Lung (tissue), 12 donors: ENCODE measurements around the gene CEP19. TPM values are rescaled to one million over a fixed set of nuclear protein-coding genes. Genes with fewer than 3 reads are reported as not detected.
A peak's percentile ranks its signal among the peaks of the same experiment; 100 is the strongest.

Source experiments
- ATAC-seq: fragments of 200-7000 bp; cut with Tn5 transposase; one replicate; pipeline ENCODE4 v1.9.1; 2020; ENCODE audit warnings: moderate number of reproducible peaks; ENCODE audit not compliant: insufficient read depth, low FRiP score
- DNase-seq, 3 donors: peaks; one replicate each; pipeline ENCODE4 v3.0.0-alpha.2; 2013 to 2017
- H3K27ac ChIP-seq, 2 donors: one replicate each; pipeline ENCODE4 v1.5.1; 2013; ENCODE audit warnings: mild to moderate bottlenecking in 2 of 2, moderate library complexity in 2 of 2, control low read depth in 1 of 2, inconsistent platforms in 1 of 2, low read depth in 1 of 2, low read length in 1 of 2
- H3K27me3 ChIP-seq, 3 donors: one replicate each; pipeline ENCODE4 v1.5.1; 2013; ENCODE audit warnings: low read length in 2 of 3; ENCODE audit not compliant: control insufficient read depth in 3 of 3, insufficient read depth in 3 of 3
- H3K36me3 ChIP-seq, 4 donors: one replicate each; pipeline ENCODE4 v1.5.1; 2013; ENCODE audit warnings: low read length in 4 of 4, mild to moderate bottlenecking in 1 of 4, moderate library complexity in 1 of 4; ENCODE audit not compliant: control insufficient read depth in 4 of 4, insufficient read depth in 4 of 4
- H3K4me1 ChIP-seq, 5 donors: one replicate each; pipeline ENCODE4 v1.5.1; 2013; ENCODE audit warnings: low read length in 5 of 5, mild to moderate bottlenecking in 2 of 5, moderate library complexity in 1 of 5; ENCODE audit not compliant: control insufficient read depth in 5 of 5, insufficient read depth in 5 of 5
- H3K4me3 ChIP-seq: one replicate; pipeline ENCODE4 v1.5.1; 2013; ENCODE audit warnings: mild to moderate bottlenecking, control low read depth, moderate library complexity
- H3K9ac ChIP-seq, 2 donors: one replicate each; pipeline ENCODE4 v1.5.1; 2013; ENCODE audit warnings: low read length in 2 of 2, control low read depth in 1 of 2; ENCODE audit not compliant: insufficient read depth in 1 of 2
- H3K9me3 ChIP-seq, 4 donors: one replicate each; pipeline ENCODE4 v1.5.1; 2013; ENCODE audit warnings: low read length in 3 of 4, mild to moderate bottlenecking in 1 of 4, moderate library complexity in 1 of 4; ENCODE audit not compliant: control insufficient read depth in 4 of 4, insufficient read depth in 3 of 4
- CTCF ChIP-seq: IDR thresholded peaks from 2 replicates; pipeline ENCODE4 v1.5.1; 2012; ENCODE audit warnings: mild to moderate bottlenecking; ENCODE audit errors: control extremely low read depth, extremely low read depth
- WGBS, 2 donors: extraction: QIAGEN DNeasy Blood & Tissue Kit; methylation state at CpG; one replicate each; pipeline ENCODE4 v1.1.7; 2013; 5-methylcytosine and 5-hydroxymethylcytosine counted together
- polyA plus RNA-seq, 2 donors: library from polyadenylated mRNA; stranded (reverse); fragments of 200-250 nt; gene quantifications; one replicate each; pipeline ENCODE4 v1.2.1, GENCODE V29; 2013
- total RNA-seq, 2 donors: library from RNA; depleted of rRNA in 1 of 2; stranded (reverse); fragments of >200 nt in 1 of 2; gene quantifications; one replicate each; pipeline ENCODE4 v1.2.1, GENCODE V29; 2014 to 2021
- donor health status: control.
- donor health status: control.
- donor health status: Bipolar disorder and iron deficiency.
- donor health status: healthy.
- donor health status: DM: yes; HTN: yes; CAD: no.

Gene CEP19
- total and polyA plus RNA-seq, 4 donors, result 0.93 to 4.3 (median 2.4) TPM

GRCh38 chr3:196712514-196713413 is 714 bp upstream of the CEP19 start:
- Histone ChIP-seq H3K9me3 (no peaks in the 10 kb centered on the region), H3K36me3 (peaks cover 0 to 3% (median 0%) of the 10 kb centered on the region in 4 donors), H3K4me1 (peaks cover 0 to 16% (median 3%) of the 10 kb centered on the region in 5 donors), H3K9ac (peak overlapping the region; percentile 77 to 94), H3K4me3 (peak overlapping the region; percentile 76), H3K27ac (peak overlapping the region; percentile 92 to 96), H3K27me3 (no peaks in the 10 kb centered on the region)
- no peak for TF ChIP-seq CTCF
- DNase-seq (peak in 2 of 3 donors; percentile 62 to 76), ATAC-seq (peak; percentile 80)
- 5 to 8% methylated on average over 45 to 64 of the region's 64 CpGs for WGBS, 2 donors

- no peak overlapping the region for H3K9ac ChIP-seq
- H3K4me1 ChIP-seq, result peaks cover 0 to 12% (median 0%) of the 10 kb centered on the region in 5 donors
- H3K36me3 ChIP-seq, result no peaks in the 10 kb centered on the region
- ATAC-seq (no peak), DNase-seq (no peak)
- 77 to 80% methylated on average over 7 of the region's 7 CpGs for WGBS, 2 donors
- no peak for TF ChIP-seq CTCF
- H3K9me3 ChIP-seq, result no peaks in the 10 kb centered on the region
- H3K4me3 ChIP-seq, result no peak overlapping the region
- H3K27ac ChIP-seq, result no peak overlapping the region
- H3K27me3 ChIP-seq, result no peaks in the 10 kb centered on the region
Measured at GRCh38 chr3:196708467-196708866, 3.6 kb downstream of the CEP19 start.

GRCh38 chr3:196707566-196707965 is 4.5 kb downstream of the CEP19 start:
- ATAC-seq (no peak), DNase-seq (no peak)
- no peak for TF ChIP-seq CTCF
- peaks cover 0 to 7% (median 0%) of the 10 kb centered on the region in 5 donors for H3K4me1 ChIP-seq
- no peak overlapping the region for H3K27ac ChIP-seq
- H3K27me3 ChIP-seq, result no peaks in the 10 kb centered on the region
- WGBS, 2 donors, result 93 to 95% methylated on average over 8 of the region's 8 CpGs
- H3K9ac ChIP-seq, result no peak overlapping the region
- no peaks in the 10 kb centered on the region for H3K9me3 ChIP-seq
- no peak overlapping the region for H3K4me3 ChIP-seq
- no peaks in the 10 kb centered on the region for H3K36me3 ChIP-seq
